GM19193 (cell line): ENCODE measurements around the gene SCAMP4.
A peak's percentile ranks its signal among the peaks of the same experiment; 100 is the strongest.

Source experiments
- POLR2A ChIP-seq: IDR thresholded peaks from 4 replicates; pipeline ENCODE4 v1.6.1; 2011; ENCODE audit not compliant: insufficient read depth, insufficient read length; ENCODE audit errors: extremely low read depth

The SCAMP4 gene

GRCh38 chr19:1905110-1905862, at the start of gene SCAMP4, which contains the start of gene ADAT3:
Gene SCAMP4 (plus strand): TSS chr19:1905399. CDS start chr19:1915020, 9,621 bp downstream.
Gene ADAT3 (plus strand): TSS chr19:1905399. CDS start chr19:1912048, 6,649 bp downstream.
- peak; percentile 63 for TF ChIP-seq POLR2A

GRCh38 chr19:1855828-1856255, 49.4 kb upstream of the SCAMP4 start:
- TF ChIP-seq POLR2A: no peak

GRCh38 chr19:1856345-1856697, 48.9 kb upstream of the SCAMP4 start:
- no peak for TF ChIP-seq POLR2A

GRCh38 chr19:1856698-1857603, 48.2 kb upstream of the SCAMP4 start:
- TF ChIP-seq POLR2A: peak; percentile 67

GRCh38 chr19:1857648-1858326, 47.4 kb upstream of the SCAMP4 start:
- no peak for TF ChIP-seq POLR2A

- TF ChIP-seq POLR2A: no peak
Measured at GRCh38 chr19:1858412-1859081, 46.7 kb upstream of the SCAMP4 start.

GRCh38 chr19:1859331-1859781, 45.8 kb upstream of the SCAMP4 start:
- TF ChIP-seq POLR2A: no peak

- TF ChIP-seq POLR2A: no peak
Measured at GRCh38 chr19:1860042-1860775, 45.0 kb upstream of the SCAMP4 start.

- no peak for TF ChIP-seq POLR2A
Measured at GRCh38 chr19:1860821-1861598, 44.2 kb upstream of the SCAMP4 start.

GRCh38 chr19:1861599-1862031, 43.6 kb upstream of the SCAMP4 start:
- TF ChIP-seq POLR2A: no peak

- no peak for TF ChIP-seq POLR2A
Measured at GRCh38 chr19:1862068-1862423, 43.2 kb upstream of the SCAMP4 start.

GRCh38 chr19:1862424-1863327, 42.5 kb upstream of the SCAMP4 start:
- peak; percentile 36 for TF ChIP-seq POLR2A
